Tibial nerve (tissue), 4 donors: ENCODE data around the gene ADCY10. TPM values are rescaled to one million over a fixed set of nuclear protein-coding genes. Genes with fewer than 3 reads are reported as not detected.

Experiments
- DNase-seq, 2 donors: peaks; one replicate each; pipeline ENCODE4 v3.0.0-alpha.2; 2019; ENCODE audit warnings: low spot score in 2 of 2
- H3K27ac ChIP-seq, 4 donors: fragments of 200-600 bp; sonication (generic) in 3 of 4; one replicate each; pipeline ENCODE4 v1.5.1; 2017 to 2019; ENCODE audit warnings: mild to moderate bottlenecking in 1 of 4
- H3K27me3 ChIP-seq, 2 donors: fragments of 200-600 bp; sonication (generic) in 1 of 2; one replicate each; pipeline versions ENCODE4 v1.5.1 to v1.6.0; 2017 to 2019
- H3K36me3 ChIP-seq, 3 donors: fragments of 200-600 bp; sonication (generic); one replicate each; pipeline ENCODE4 v1.5.1; 2018 to 2019
- H3K4me1 ChIP-seq, 4 donors: fragments of 200-600 bp; sonication (generic) in 3 of 4; one replicate each; pipeline ENCODE4 v1.5.1; 2017 to 2019
- H3K4me3 ChIP-seq, 4 donors: fragments of 200-600 bp; sonication (generic) in 3 of 4; one replicate each; pipeline ENCODE4 v1.5.1; 2017 to 2019; ENCODE audit warnings: mild to moderate bottlenecking in 1 of 4, moderate library complexity in 1 of 4
- H3K9me3 ChIP-seq, 4 donors: fragments of 200-600 bp; sonication (generic) in 3 of 4; one replicate each; pipeline ENCODE4 v1.5.1; 2017 to 2019
- EP300 ChIP-seq, 2 donors: sonication (generic); formaldehyde crosslinking; IDR thresholded peaks; one replicate each; pipeline ENCODE4 v1.6.1; 2017; ENCODE audit warnings: antibody characterized with exemption in 2 of 2, mild to moderate bottlenecking in 1 of 2
- POLR2A ChIP-seq, 2 donors: fragments of 450-650 bp; IDR thresholded peaks; one replicate each; pipeline ENCODE4 v1.6.1; 2017; ENCODE audit warnings: antibody characterized with exemption in 2 of 2, mild to moderate bottlenecking in 2 of 2, moderate library complexity in 2 of 2
- WGBS, 2 donors: methylation state at CpG; one replicate each; pipeline ENCODE4 v1.1.5; 2018; 5-methylcytosine and 5-hydroxymethylcytosine counted together
- total RNA-seq, 4 donors: library from RNA; depleted of rRNA; stranded (reverse); fragments of >200 nt; gene quantifications; one replicate each; pipeline ENCODE4 v1.1.0, GENCODE V29; 2016
- TF ChIP-seq, protein P1 (sequence below), 5 experiments: fragments of 200-600 bp in 3 of 5; fragments of 450-650 bp in 2 of 5; sonication (generic) in 3 of 5; IDR thresholded peaks; one replicate each; pipeline ENCODE4 v1.5.1; 2016 to 2019; ENCODE audit warnings: antibody characterized with exemption in 5 of 5, mild to moderate bottlenecking in 3 of 5, moderate library complexity in 2 of 5

The ADCY10 gene
- total RNA-seq, 4 donors from 2014 or later: not detected

DNA sequence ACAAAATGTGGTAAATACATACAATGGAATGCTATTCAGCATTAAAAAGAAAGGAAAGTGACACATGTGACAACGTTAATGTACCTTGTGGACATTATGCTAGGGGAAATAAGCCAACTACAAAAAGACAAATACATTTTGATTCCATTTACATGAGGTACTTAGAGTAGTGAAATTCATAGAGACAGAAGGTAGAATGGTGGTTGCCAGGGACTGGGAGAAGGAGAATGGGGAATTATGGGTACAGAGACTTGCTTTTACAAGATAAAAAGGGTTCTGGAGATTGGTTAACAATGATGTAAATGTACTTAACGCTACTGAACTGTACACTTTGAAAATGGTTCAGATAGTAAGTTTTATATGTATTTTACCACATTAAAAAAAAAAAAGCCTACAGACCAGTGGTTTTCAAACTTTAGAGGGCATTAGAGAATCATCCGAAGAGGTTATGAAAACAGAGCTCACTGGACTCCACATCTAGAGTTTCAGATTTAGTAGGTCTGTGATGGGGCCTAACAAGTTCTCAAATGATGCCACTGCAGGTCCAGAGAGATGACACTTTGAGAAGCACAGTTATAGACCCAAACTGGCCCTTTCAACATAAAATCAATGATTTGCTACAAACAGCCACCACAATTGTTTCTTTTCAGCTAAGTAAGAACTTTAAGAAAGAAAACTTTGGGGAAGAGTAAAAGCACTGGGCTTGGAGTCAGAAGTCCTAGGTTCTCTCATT lies 9.6 kb upstream of the ADCY10 start:
- no peaks in the 10 kb centered on the region for H3K9me3 ChIP-seq
- no peaks in the 10 kb centered on the region for H3K36me3 ChIP-seq
- H3K27me3 ChIP-seq: no peaks in the 10 kb centered on the region
- WGBS, 2 donors: 90 to 92% methylated on average over 3 of the region's 3 CpGs
- no peak for TF ChIP-seq POLR2A (IDR thresholded peaks at IDR 0.05)
- TF ChIP-seq, protein P1, sequence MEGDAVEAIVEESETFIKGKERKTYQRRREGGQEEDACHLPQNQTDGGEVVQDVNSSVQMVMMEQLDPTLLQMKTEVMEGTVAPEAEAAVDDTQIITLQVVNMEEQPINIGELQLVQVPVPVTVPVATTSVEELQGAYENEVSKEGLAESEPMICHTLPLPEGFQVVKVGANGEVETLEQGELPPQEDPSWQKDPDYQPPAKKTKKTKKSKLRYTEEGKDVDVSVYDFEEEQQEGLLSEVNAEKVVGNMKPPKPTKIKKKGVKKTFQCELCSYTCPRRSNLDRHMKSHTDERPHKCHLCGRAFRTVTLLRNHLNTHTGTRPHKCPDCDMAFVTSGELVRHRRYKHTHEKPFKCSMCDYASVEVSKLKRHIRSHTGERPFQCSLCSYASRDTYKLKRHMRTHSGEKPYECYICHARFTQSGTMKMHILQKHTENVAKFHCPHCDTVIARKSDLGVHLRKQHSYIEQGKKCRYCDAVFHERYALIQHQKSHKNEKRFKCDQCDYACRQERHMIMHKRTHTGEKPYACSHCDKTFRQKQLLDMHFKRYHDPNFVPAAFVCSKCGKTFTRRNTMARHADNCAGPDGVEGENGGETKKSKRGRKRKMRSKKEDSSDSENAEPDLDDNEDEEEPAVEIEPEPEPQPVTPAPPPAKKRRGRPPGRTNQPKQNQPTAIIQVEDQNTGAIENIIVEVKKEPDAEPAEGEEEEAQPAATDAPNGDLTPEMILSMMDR (IDR thresholded peaks at IDR 0.05): no peak
- TF ChIP-seq EP300 (IDR thresholded peaks at IDR 0.05): no peak
- DNase-seq: no peak
- peaks cover 0 to 19% (median 0%) of the 10 kb centered on the region in 4 donors for H3K4me1 ChIP-seq
- H3K27ac ChIP-seq: no peak overlapping the region
- no peak overlapping the region for H3K4me3 ChIP-seq

DNA sequence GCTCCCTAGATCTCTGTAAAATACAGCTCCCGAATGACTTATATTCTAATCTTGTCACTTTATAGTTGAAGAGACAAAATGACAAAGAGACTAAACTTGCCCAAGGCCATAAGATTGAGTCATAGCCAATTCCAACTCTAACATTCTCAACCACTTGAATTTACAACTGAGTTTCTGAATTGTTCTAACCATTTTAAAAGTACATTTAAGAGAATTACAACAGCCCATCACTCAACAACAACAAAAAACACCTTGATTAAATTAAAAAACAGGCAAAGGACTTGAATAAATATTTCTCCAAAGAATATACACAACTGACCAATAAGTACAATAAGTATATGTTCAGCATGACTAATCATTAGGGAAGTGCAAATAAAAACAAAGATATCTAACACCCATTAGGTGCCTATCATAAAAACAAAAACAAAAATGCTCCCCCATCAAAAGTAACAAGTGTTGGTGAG lies 8.7 kb upstream of the ADCY10 start:
- Histone ChIP-seq H3K36me3 (peaks cover 0 to 7% (median 0%) of the 10 kb centered on the region in 3 donors), H3K27ac (no peak overlapping the region), H3K9me3 (no peaks in the 10 kb centered on the region), H3K27me3 (no peaks in the 10 kb centered on the region), H3K4me3 (no peak overlapping the region), H3K4me1 (peaks cover 0 to 19% (median 0%) of the 10 kb centered on the region in 4 donors)
- no peak for DNase-seq
- WGBS, 2 donors: 75 to 91% methylated on average over 1 of the region's 1 CpG
- TF ChIP-seq, protein P1 (IDR thresholded peaks at IDR 0.05): no peak
- no peak for TF ChIP-seq POLR2A (IDR thresholded peaks at IDR 0.05)
- no peak for TF ChIP-seq EP300 (IDR thresholded peaks at IDR 0.05)

GRCh38 chr1:167922023-167922422 lies 8.1 kb upstream of the ADCY10 start:
- TF ChIP-seq EP300 (IDR thresholded peaks at IDR 0.05) (no peak), POLR2A (IDR thresholded peaks at IDR 0.05) (no peak)
- TF ChIP-seq, protein P1 (IDR thresholded peaks at IDR 0.05): no peak
- Histone ChIP-seq H3K36me3 (peaks cover 0 to 12% (median 0%) of the 10 kb centered on the region in 3 donors), H3K9me3 (no peaks in the 10 kb centered on the region), H3K4me3 (no peak overlapping the region), H3K27ac (no peak overlapping the region), H3K4me1 (peaks cover 0 to 17% (median 0%) of the 10 kb centered on the region in 4 donors), H3K27me3 (no peaks in the 10 kb centered on the region)
- DNase-seq: no peak

GRCh38 chr1:167916766-167917511 lies 3.0 kb upstream of the ADCY10 start:
- Histone ChIP-seq H3K36me3 (peaks cover 0 to 31% (median 7%) of the 10 kb centered on the region in 3 donors), H3K4me1 (peaks cover 0 to 3% (median 0%) of the 10 kb centered on the region in 4 donors), H3K4me3 (no peak overlapping the region), H3K9me3 (no peaks in the 10 kb centered on the region), H3K27ac (no peak overlapping the region), H3K27me3 (no peaks in the 10 kb centered on the region)
- 95 to 96% methylated on average over 6 of the region's 6 CpGs for WGBS, 2 donors
- no peak for DNase-seq
- TF ChIP-seq EP300 (IDR thresholded peaks at IDR 0.05) (no peak), POLR2A (IDR thresholded peaks at IDR 0.05) (no peak)
- TF ChIP-seq, protein P1 (IDR thresholded peaks at IDR 0.05): no peak

DNA sequence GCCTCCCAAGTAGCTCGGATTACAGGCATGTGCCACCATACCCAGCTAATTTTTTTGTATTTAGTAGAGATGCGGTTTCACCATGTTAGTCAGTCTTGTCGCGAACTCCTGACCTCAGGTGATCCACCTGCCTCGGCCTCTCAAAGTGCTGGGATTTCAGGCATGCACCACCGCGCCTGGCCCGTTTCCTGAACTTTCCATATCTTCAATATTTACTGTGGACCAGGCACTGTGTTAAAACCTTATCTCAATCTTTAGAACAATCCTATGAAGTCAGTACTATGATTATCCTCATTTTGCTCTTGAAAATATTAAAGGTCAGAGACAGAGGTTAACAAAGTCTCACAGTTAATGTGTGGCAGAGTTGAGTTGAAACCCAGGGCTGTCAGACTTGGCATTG lies 1.6 kb upstream of the ADCY10 start:
- Histone ChIP-seq H3K27me3 (no peaks in the 10 kb centered on the region), H3K4me3 (no peak overlapping the region), H3K9me3 (no peaks in the 10 kb centered on the region), H3K36me3 (peaks cover 0 to 31% (median 7%) of the 10 kb centered on the region in 3 donors), H3K4me1 (no peaks in the 10 kb centered on the region), H3K27ac (no peak overlapping the region)
- 93 to 98% methylated on average over 8 of the region's 8 CpGs for whole genome bisulfite sequencing, 2 donors
- DNase-seq: no peak
- TF ChIP-seq EP300 (IDR thresholded peaks at IDR 0.05) (no peak), POLR2A (IDR thresholded peaks at IDR 0.05) (no peak)
- TF ChIP-seq, protein P1 (IDR thresholded peaks at IDR 0.05): no peak
